Prostate gland (tissue), 2 donors: ENCODE results near the gene OLA1. TPM values are rescaled to one million over a fixed set of nuclear protein-coding genes. Genes with fewer than 3 reads are reported as not detected.

Experiments used
- DNase-seq: peaks from one replicate; pipeline ENCODE4 v3.0.0-alpha.2; 2019; ENCODE audit warnings: low spot score
- H3K27ac ChIP-seq, 2 donors: fragments of 200-600 bp; sonication (generic); 2 replicates each; pipeline ENCODE4 v1.5.1; 2017 to 2019
- H3K27me3 ChIP-seq: fragments of 200-600 bp; sonication (generic); replicated peaks from 2 replicates; pipeline ENCODE4 v1.5.1; 2019; ENCODE audit not compliant: insufficient read depth
- H3K36me3 ChIP-seq, 2 donors: fragments of 200-600 bp; sonication (generic); 1 replicate in 1 of 2; 2 replicates in 1 of 2; pipeline versions ENCODE4 v1.5.1 to v1.8.1; 2017 to 2019
- H3K4me1 ChIP-seq: fragments of 200-600 bp; sonication (generic); replicated peaks from 2 replicates; pipeline ENCODE4 v1.5.1; 2019
- H3K4me3 ChIP-seq, 2 donors: fragments of 200-600 bp; sonication (generic); 2 replicates each; pipeline ENCODE4 v1.5.1; 2017 to 2019
- H3K9me3 ChIP-seq: fragments of 200-600 bp; sonication (generic); 2 replicates; pipeline ENCODE4 v1.5.1; 2017
- CTCF ChIP-seq, 4 experiments: fragments of 200-600 bp in 2 of 4; fragments of 450-650 bp in 2 of 4; sonication (generic) in 2 of 4; IDR thresholded peaks; 1 replicate in 3 of 4; 2 replicates in 1 of 4; pipeline ENCODE4 v1.5.1; 2016 to 2019; ENCODE audit warnings: antibody characterized with exemption in 4 of 4, mild to moderate bottlenecking in 2 of 4, moderate library complexity in 2 of 4
- POLR2A ChIP-seq: fragments of 450-650 bp; IDR thresholded peaks from one replicate; pipeline ENCODE4 v1.6.1; 2016; ENCODE audit warnings: antibody characterized with exemption, mild to moderate bottlenecking
- POLR2AphosphoS5 ChIP-seq: sonication (generic); formaldehyde crosslinking; IDR thresholded peaks from one replicate; pipeline ENCODE4 v1.6.1; 2017; ENCODE audit warnings: antibody characterized with exemption
- WGBS: methylation state at CpG from one replicate; pipeline ENCODE4 v1.1.5; 2018; 5-methylcytosine and 5-hydroxymethylcytosine counted together
- intact Hi-C: fragments of 100-400 bp; cut with DNase I; formaldehyde crosslinking; loops from one replicate; pipeline ENCODE4 v1.14.2; 2022
- total RNA-seq, 2 donors: library from RNA; depleted of rRNA; stranded (reverse); fragments of >200 nt; gene quantifications; one replicate each; pipeline ENCODE4 v1.1.0, GENCODE V29; 2016

OLA1 gene
- total RNA-seq, 2 donors from 2014 or later, result 40.9 to 43.9 TPM

- intact Hi-C loops, result no loop called here
- 71% methylated on average over 1 of the region's 1 CpG for WGBS
- no peak for TF ChIP-seq POLR2AphosphoS5
- TF ChIP-seq CTCF (IDR thresholded peaks at IDR 0.05), result no peak
- no peak for TF ChIP-seq POLR2A
- H3K9me3 ChIP-seq, result no peaks in the 10 kb centered on the region
- no peaks in the 10 kb centered on the region for H3K4me1 ChIP-seq
- H3K27ac ChIP-seq, result no peak overlapping the region
- no peak overlapping the region for H3K4me3 ChIP-seq
- H3K36me3 ChIP-seq, result no peaks in the 10 kb centered on the region
- DNase-seq, result no peak
- no peaks in the 10 kb centered on the region for H3K27me3 ChIP-seq
Measured at GRCh38 chr2:174157053-174157452, 91.3 kb downstream of the OLA1 start.

- Histone ChIP-seq H3K9me3 (no peaks in the 10 kb centered on the region), H3K4me1 (no peaks in the 10 kb centered on the region), H3K27ac (no peak overlapping the region), H3K27me3 (no peaks in the 10 kb centered on the region), H3K4me3 (no peak overlapping the region), H3K36me3 (no peaks in the 10 kb centered on the region)
- no peak for DNase-seq
- intact Hi-C loops, result no loop called here
- WGBS, result 79% methylated on average over 8 of the region's 8 CpGs
- TF ChIP-seq CTCF (IDR thresholded peaks at IDR 0.05), result no peak
- TF ChIP-seq POLR2A, result no peak
- TF ChIP-seq POLR2AphosphoS5, result no peak
Measured at GRCh38 chr2:174153757-174154680, 94.3 kb downstream of the OLA1 start.

- Histone ChIP-seq H3K9me3 (no peaks in the 10 kb centered on the region), H3K4me1 (no peaks in the 10 kb centered on the region), H3K27me3 (no peaks in the 10 kb centered on the region), H3K36me3 (no peaks in the 10 kb centered on the region), H3K27ac (no peak overlapping the region), H3K4me3 (no peak overlapping the region)
- no peak for DNase-seq
- TF ChIP-seq CTCF (IDR thresholded peaks at IDR 0.05) (no peak), POLR2A (no peak), POLR2AphosphoS5 (no peak)
- intact Hi-C loops, result no loop called here
- WGBS, result 94% methylated on average over 2 of the region's 2 CpGs
Measured at GRCh38 chr2:174149530-174149929, 98.8 kb downstream of the OLA1 start.

- H3K4me3 ChIP-seq, result no peak overlapping the region
- TF ChIP-seq POLR2A (no peak), CTCF (IDR thresholded peaks at IDR 0.05) (no peak), POLR2AphosphoS5 (no peak)
- H3K9me3 ChIP-seq, result no peaks in the 10 kb centered on the region
- no peaks in the 10 kb centered on the region for H3K36me3 ChIP-seq
- no peak for DNase-seq
- H3K4me1 ChIP-seq, result no peaks in the 10 kb centered on the region
- H3K27ac ChIP-seq, result no peak overlapping the region
- no peaks in the 10 kb centered on the region for H3K27me3 ChIP-seq
- WGBS, result 91% methylated on average over 2 of the region's 2 CpGs
- intact Hi-C loops, result no loop called here
Measured at GRCh38 chr2:174148833-174149232, 99.5 kb downstream of the OLA1 start.

DNA sequence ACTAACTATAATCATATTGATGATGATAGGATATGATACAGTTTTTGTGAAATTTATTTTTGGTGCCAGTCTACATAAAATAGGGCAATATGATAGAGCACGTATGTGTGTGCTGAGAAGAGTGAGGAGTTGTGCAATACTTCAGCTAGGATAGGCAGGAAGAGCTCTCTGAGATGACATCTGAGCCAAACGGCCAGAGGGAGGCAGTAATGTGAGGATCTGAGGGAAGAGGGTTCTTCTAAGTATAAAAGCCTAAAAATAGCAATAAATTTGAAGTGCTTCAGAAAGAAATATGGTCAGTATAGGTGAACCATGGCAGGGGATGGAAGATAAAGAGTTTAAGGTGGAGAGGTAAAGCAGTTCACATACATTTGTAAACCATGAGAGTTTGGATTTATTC is 102.5 kb downstream of the OLA1 start:
- no peaks in the 10 kb centered on the region for H3K36me3 ChIP-seq
- 54% methylated on average over 2 of the region's 2 CpGs for WGBS
- H3K4me3 ChIP-seq, result no peak overlapping the region
- DNase-seq, result no peak
- H3K4me1 ChIP-seq, result no peaks in the 10 kb centered on the region
- H3K27me3 ChIP-seq, result no peaks in the 10 kb centered on the region
- intact Hi-C loops, result no loop called here
- H3K27ac ChIP-seq, result no peak overlapping the region
- TF ChIP-seq CTCF (IDR thresholded peaks at IDR 0.05) (no peak), POLR2AphosphoS5 (no peak), POLR2A (no peak)
- H3K9me3 ChIP-seq, result no peaks in the 10 kb centered on the region
